Lower lobe of right lung (tissue), 2 donors: ENCODE results near the gene CACNA1B. TPM values are rescaled to one million over a fixed set of nuclear protein-coding genes. Genes with fewer than 3 reads are reported as not detected.

ENCODE experiments used
- ATAC-seq, 2 donors: fragments of 200-7000 bp; cut with Tn5 transposase; one replicate each; pipeline ENCODE4 v1.9.1; 2020 to 2022; ENCODE audit warnings: mild to moderate bottlenecking in 2 of 2, moderate library complexity in 2 of 2
- DNase-seq: peaks from one replicate; pipeline ENCODE4 v3.0.0-alpha.2; 2020
- H3K27ac ChIP-seq: fragments of 200-600 bp; one replicate; pipeline ENCODE4 v1.8.0; 2022
- H3K27me3 ChIP-seq: fragments of 200-600 bp; one replicate; pipeline ENCODE4 v1.8.0; 2022; ENCODE audit warnings: low read depth
- H3K36me3 ChIP-seq: fragments of 200-600 bp; one replicate; pipeline ENCODE4 v1.8.0; 2022; ENCODE audit warnings: mild to moderate bottlenecking
- H3K4me1 ChIP-seq: fragments of 200-600 bp; one replicate; pipeline ENCODE4 v1.8.0; 2022
- H3K4me3 ChIP-seq: fragments of 200-600 bp; one replicate; pipeline ENCODE4 v1.8.0; 2022; ENCODE audit warnings: mild to moderate bottlenecking
- H3K9me3 ChIP-seq: fragments of 200-600 bp; one replicate; pipeline ENCODE4 v1.8.0; 2022
- intact Hi-C: fragments of 100-400 bp; cut with DNase I; formaldehyde crosslinking; loops from one replicate; pipeline ENCODE4 v1.11.0; 2022
- total RNA-seq: library from RNA; stranded (reverse); fragmentation: NEBNext Ultra II Directional; extraction: Animal tissue kit (Norgen Biotek cat#: 25700); gene quantifications from one replicate; pipeline ENCODE4 v1.2.1, GENCODE V29; 2021
- TF ChIP-seq, protein P1 (sequence below): fragments of 200-600 bp; IDR thresholded peaks from one replicate; pipeline ENCODE4 v1.8.0; 2022; ENCODE audit warnings: antibody characterized with exemption, mild to moderate bottlenecking
- donor health status: DM: no; HTN: yes; CAD: no; lungs with severe emphysema.

Gene CACNA1B
- total RNA-seq, 1 donor from 2014 or later: 0.06 TPM

DNA sequence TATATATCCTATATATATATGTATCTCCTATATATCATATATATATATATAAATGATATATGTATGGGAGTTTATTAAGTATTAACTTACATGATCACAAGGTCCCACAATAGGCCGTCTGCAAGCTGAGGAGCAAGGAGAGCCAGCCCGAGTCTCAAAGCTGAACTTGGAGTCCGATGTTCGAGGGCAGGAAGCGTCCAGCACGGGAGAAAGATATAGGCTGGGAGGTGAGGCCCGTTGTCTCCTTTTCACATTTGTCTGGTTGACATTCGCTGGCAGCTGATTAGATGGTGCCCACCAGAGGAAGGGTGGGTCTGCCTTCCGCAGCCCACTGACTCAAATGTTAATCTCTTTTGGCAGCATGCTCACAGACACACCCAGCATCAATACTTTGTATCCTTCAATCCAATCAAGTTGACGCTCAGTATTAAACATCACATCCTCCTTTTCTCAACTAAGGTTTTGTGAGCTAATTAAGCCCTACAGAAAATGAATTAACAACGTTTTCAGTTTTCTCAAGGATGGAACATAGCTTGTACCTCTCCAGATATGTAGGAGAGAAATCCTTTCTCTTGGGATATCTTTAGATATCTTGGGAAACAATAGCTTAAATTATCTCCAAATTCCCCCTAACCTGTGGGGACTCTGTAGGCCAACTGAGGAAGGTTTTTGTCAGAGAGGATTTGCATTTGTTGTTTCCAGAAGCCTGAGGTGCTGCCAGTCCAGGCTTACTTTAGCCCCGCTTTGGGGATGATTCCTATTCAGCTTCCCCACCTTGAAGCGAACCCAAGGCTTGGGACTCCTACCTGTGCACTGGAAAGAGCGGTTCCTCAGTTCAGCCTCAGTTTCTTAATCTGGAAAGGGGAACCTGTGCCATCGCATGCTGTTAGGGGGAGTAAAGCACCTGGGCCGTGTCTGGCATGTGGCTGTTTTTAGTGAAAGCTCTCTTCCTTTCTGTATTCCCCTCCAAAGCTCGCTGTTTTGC is 163.2 kb downstream of the CACNA1B start:
- Histone ChIP-seq H3K36me3 (no peaks in the 10 kb centered on the region), H3K27ac (no peak overlapping the region), H3K27me3 (peaks cover 15% of the 10 kb centered on the region), H3K4me1 (no peaks in the 10 kb centered on the region), H3K9me3 (no peaks in the 10 kb centered on the region), H3K4me3 (no peak overlapping the region)
- ATAC-seq: no peak
- DNase-seq: no peak
- TF ChIP-seq, protein P1, sequence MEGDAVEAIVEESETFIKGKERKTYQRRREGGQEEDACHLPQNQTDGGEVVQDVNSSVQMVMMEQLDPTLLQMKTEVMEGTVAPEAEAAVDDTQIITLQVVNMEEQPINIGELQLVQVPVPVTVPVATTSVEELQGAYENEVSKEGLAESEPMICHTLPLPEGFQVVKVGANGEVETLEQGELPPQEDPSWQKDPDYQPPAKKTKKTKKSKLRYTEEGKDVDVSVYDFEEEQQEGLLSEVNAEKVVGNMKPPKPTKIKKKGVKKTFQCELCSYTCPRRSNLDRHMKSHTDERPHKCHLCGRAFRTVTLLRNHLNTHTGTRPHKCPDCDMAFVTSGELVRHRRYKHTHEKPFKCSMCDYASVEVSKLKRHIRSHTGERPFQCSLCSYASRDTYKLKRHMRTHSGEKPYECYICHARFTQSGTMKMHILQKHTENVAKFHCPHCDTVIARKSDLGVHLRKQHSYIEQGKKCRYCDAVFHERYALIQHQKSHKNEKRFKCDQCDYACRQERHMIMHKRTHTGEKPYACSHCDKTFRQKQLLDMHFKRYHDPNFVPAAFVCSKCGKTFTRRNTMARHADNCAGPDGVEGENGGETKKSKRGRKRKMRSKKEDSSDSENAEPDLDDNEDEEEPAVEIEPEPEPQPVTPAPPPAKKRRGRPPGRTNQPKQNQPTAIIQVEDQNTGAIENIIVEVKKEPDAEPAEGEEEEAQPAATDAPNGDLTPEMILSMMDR: no peak
- intact Hi-C loops: no loop called here

DNA sequence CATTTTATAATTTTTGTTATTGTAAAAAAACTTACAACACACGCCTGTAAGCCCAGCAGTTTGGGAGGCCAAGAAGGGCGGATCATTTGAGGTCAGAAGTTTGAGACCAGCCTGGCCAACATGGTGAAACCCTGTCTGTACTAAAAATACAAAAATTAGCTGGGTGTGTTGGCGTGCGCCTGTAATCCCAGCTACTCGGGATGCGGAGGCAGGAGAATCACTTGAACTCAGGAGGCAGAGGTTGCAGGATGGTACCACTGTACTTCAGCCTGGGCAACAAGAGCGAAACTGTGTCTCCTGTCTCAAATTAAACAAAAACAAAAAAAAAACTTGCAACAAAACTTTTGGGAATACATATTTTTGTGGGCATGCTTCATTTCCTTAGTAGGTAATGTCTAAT is 164.6 kb downstream of the CACNA1B start:
- ATAC-seq: no peak
- DNase-seq: no peak

DNA sequence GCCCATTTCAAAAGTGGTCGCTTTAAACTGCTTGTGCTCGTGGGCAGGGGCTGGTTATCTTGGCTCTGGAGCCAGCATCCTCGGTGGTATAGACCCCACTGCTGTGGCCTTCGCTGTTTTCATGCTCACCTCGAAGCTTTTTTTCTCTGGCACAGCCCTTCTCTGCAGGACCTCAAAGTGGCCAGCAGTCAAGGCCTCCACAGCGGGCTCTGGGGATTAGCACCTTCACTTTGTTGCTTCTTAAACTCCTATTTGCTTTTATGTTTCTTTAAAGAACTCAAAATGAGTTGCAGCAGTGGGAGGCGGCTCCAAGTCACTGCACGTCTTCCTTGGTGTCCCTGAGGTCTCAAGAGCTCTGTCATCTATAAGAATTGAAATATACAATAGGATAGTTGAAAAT is 165.1 kb downstream of the CACNA1B start:
- DNase-seq (no peak), ATAC-seq (no peak)
- Histone ChIP-seq H3K9me3 (no peaks in the 10 kb centered on the region), H3K27me3 (peaks cover 20% of the 10 kb centered on the region), H3K4me3 (no peak overlapping the region), H3K27ac (no peak overlapping the region), H3K36me3 (no peaks in the 10 kb centered on the region), H3K4me1 (no peaks in the 10 kb centered on the region)
- intact Hi-C loops: no loop called here
- TF ChIP-seq, protein P1: no peak

More for the DNA sequence above, 164.6 kb downstream of the CACNA1B start:
- intact Hi-C loops: no loop called here
- H3K36me3 ChIP-seq: no peaks in the 10 kb centered on the region
- TF ChIP-seq, protein P1: no peak
- peaks cover 20% of the 10 kb centered on the region for H3K27me3 ChIP-seq
- no peak overlapping the region for H3K4me3 ChIP-seq
- no peaks in the 10 kb centered on the region for H3K9me3 ChIP-seq
- H3K4me1 ChIP-seq: no peaks in the 10 kb centered on the region
- no peak overlapping the region for H3K27ac ChIP-seq

DNA sequence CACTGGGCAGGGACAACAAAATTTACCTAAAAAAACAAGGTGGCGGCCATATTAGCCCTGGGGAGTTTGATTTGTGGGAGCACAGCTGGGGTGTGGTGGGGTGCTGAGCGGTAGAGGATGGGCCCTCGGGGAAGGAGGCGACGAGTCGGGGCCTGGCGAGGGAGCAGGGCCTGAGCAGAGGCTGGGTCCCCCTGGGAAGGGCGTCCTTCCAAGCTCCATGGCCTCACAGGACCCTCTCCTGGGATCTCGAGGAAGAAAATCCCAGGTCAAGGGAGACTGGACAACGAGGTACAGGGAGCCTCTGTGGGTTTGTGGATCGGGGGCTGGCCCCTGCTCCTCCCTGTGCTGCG is 165.5 kb downstream of the CACNA1B start:
- Histone ChIP-seq H3K4me1 (no peaks in the 10 kb centered on the region), H3K27ac (no peak overlapping the region), H3K9me3 (no peaks in the 10 kb centered on the region), H3K4me3 (no peak overlapping the region), H3K36me3 (no peaks in the 10 kb centered on the region), H3K27me3 (peaks cover 20% of the 10 kb centered on the region)
- no peak for ATAC-seq
- TF ChIP-seq, protein P1: no peak
- intact Hi-C loops: no loop called here
- DNase-seq: no peak

DNA sequence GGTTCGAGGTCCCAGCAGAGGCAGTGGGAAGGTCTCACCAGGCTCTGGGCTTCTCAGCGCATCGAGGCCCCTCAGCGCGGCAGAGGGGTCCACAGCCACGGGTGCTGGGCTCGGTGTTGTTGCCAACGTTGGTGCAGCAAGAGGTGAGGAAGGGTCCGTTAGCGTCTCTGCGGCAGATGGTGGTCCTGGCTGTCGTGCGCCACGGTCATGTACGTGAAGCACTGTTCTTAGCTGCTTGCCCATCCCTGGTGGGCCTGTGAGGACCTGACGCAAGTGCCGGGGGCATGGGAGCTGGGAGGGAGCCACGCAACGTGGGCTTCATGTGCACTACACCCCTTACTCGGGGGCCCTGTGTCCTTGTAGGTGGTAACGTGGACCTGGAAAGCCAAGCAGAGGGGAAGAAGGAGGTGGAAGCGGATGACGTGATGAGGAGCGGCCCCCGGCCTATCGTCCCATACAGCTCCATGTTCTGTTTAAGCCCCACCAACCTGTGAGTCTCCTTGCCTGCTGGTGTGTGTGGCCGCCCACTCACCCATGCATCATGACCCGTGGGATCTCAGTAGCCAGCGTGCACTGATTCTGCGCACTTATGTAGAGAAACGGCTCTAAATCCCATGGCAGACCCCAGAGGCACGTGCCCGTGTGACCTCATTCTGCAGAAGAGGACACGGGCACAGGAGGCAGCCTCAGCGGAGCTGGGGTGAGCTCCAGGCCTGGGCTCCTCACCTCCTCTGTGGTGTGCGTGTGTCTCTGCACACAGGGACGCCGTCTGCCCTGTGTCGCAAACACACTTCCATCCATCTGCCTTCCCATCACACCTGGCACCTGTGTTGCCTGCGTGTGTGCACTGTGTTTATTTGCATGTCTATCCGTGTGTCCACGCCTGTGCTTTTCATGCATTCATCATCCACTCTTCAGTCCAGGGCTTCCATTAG is 166.1 kb downstream of the CACNA1B start:
- intact Hi-C loops: no loop called here
- Histone ChIP-seq H3K27ac (no peak overlapping the region), H3K36me3 (no peaks in the 10 kb centered on the region), H3K4me1 (no peaks in the 10 kb centered on the region), H3K9me3 (no peaks in the 10 kb centered on the region), H3K27me3 (peaks cover 19% of the 10 kb centered on the region), H3K4me3 (no peak overlapping the region)
- TF ChIP-seq, protein P1: no peak
- DNase-seq: no peak
- ATAC-seq: no peak
